K562 (cell line): ENCODE results near the gene FAM90A26. TPM values are rescaled to one million over a fixed set of nuclear protein-coding genes. Genes with fewer than 3 reads are reported as not detected.
"Not testable (repeated sequence)": the region's sequence is repeated elsewhere in the genome, so short reads cannot be mapped to it uniquely, and the experiment has no call there.

ENCODE experiments used
- ATAC-seq: fragments of 200-7000 bp; cut with Tn5 transposase; 3 replicates; pipeline ENCODE4 v1.9.1; 2020; ENCODE audit warnings: moderate library complexity
- BruUV-seq: library from RNA; stranded (reverse); fragments of 400-500 nt; replicated peaks from 2 replicates; lab custom pipeline; 2021; lab: Mats Ljungman, UMichigan
- CTCF ChIA-PET: fragments of 300-600 bp; formaldehyde crosslinking; extraction: SDS; loops from one replicate; lab custom pipeline; 2021; ENCODE audit warnings: low intra/inter-chr PET ratio; lab: Yijun Ruan, JAX
- POLR2A ChIA-PET: fragments of 300-600, 350-650 bp; sonication (Branson Sonifier 250); formaldehyde crosslinking; extraction: SDS; loops from one replicate; lab custom pipeline; 2021; ENCODE audit warnings: antibody characterized with exemption, inconsistent platforms; lab: Yijun Ruan, JAX
- DNase-seq, 4 experiments: peaks; one replicate each; pipeline versions ENCODE4 v3.0.0 to v3.0.0-alpha.2; 2011 to 2018; ENCODE audit warnings: low spot score in 3 of 4, mixed read lengths in 3 of 4; ENCODE audit errors: extremely low read depth in 1 of 4
- FAIRE-seq: peaks from 2 replicates; lab custom pipeline; 2011; peaks lifted over from hg19 to GRCh38; lab: Jason Lieb, UNC
- H2AFZ ChIP-seq: 2 replicates; pipeline ENCODE4 v1.6.0; 2011; ENCODE audit warnings: low read depth, low read length, control low read depth, inconsistent platforms
- H3K27ac ChIP-seq: fragments of 200-600 bp; 3 replicates; pipeline ENCODE4 v1.8.0; 2011; ENCODE audit warnings: low read depth, mild to moderate bottlenecking, control low read depth, inconsistent platforms, low read length, moderate library complexity, mixed read lengths; ENCODE audit errors: extremely low read depth
- H3K27me3 ChIP-seq, 2 experiments: fragments of 300-600 bp in 1 of 2; 2 replicates in 1 of 2; 3 replicates in 1 of 2; pipeline versions ENCODE4 v1.6.0 to v1.8.0; 2011; ENCODE audit warnings: inconsistent platforms in 2 of 2, low read length in 2 of 2, mild to moderate bottlenecking in 1 of 2, mixed read lengths in 1 of 2, moderate library complexity in 1 of 2; ENCODE audit not compliant: control insufficient read depth in 2 of 2, insufficient read depth in 2 of 2
- H3K36me3 ChIP-seq: fragments of 300-600 bp; 3 replicates; pipeline ENCODE4 v1.8.0; 2011; ENCODE audit warnings: mild to moderate bottlenecking, low read length, inconsistent platforms; ENCODE audit not compliant: control insufficient read depth, insufficient read depth
- H3K4me1 ChIP-seq, 2 experiments: fragments of 200-600 bp in 1 of 2; replicated peaks in 1 of 2; 2 replicates in 1 of 2; 3 replicates in 1 of 2; pipeline versions ENCODE4 v1.5.1 to v1.8.0; 2011; ENCODE audit warnings: inconsistent platforms in 2 of 2, low read length in 2 of 2, mild to moderate bottlenecking in 1 of 2, mixed read lengths in 1 of 2, moderate library complexity in 1 of 2; ENCODE audit not compliant: control insufficient read depth in 2 of 2, insufficient read depth in 2 of 2
- H3K4me2 ChIP-seq: 2 replicates; pipeline ENCODE4 v1.6.1; 2011; ENCODE audit warnings: low read length, control low read depth, inconsistent platforms, mixed read lengths; ENCODE audit not compliant: insufficient read depth
- H3K4me3 ChIP-seq: fragments of 200-600 bp; sonication (generic), shearing (Covaris generic); 2 replicates; pipeline ENCODE4 v1.5.1; 2016; ENCODE audit warnings: control low read depth, inconsistent platforms
- H3K79me2 ChIP-seq: fragments of 200-600 bp; 3 replicates; pipeline ENCODE4 v1.8.0; 2011; ENCODE audit warnings: low read length, inconsistent platforms; ENCODE audit not compliant: control insufficient read depth, insufficient read depth
- H3K9ac ChIP-seq, 2 experiments: 2 replicates each; pipeline versions ENCODE4 v1.6.0 to v1.6.1; 2011; ENCODE audit warnings: low read depth in 2 of 2, low read length in 2 of 2, control low read depth in 1 of 2, inconsistent platforms in 1 of 2, mild to moderate bottlenecking in 1 of 2, mixed read lengths in 1 of 2; ENCODE audit not compliant: insufficient read depth in 1 of 2
- H3K9me1 ChIP-seq: one replicate; pipeline ENCODE4 v1.6.0; 2011; ENCODE audit warnings: inconsistent platforms, mild to moderate bottlenecking, low read length, moderate library complexity; ENCODE audit not compliant: control insufficient read depth, insufficient read depth
- H3K9me3 ChIP-seq: replicated peaks from 2 replicates; pipeline ENCODE4 v1.5.1; 2011; ENCODE audit warnings: low read depth, low read length, inconsistent platforms; ENCODE audit not compliant: control insufficient read depth, insufficient read depth
- H4K20me1 ChIP-seq: replicated peaks from 2 replicates; pipeline ENCODE4 v1.6.1; 2011; ENCODE audit warnings: low read length, inconsistent platforms, mixed read lengths; ENCODE audit not compliant: control insufficient read depth, insufficient read depth
- CEBPG ChIP-seq, 3 experiments: fragments of 200-800 bp in 1 of 3; sonication (Bioruptor generic) in 1 of 3; sonication (generic) in 1 of 3; formaldehyde crosslinking in 1 of 3; IDR thresholded peaks in 2 of 3; conservative IDR thresholded peaks in 1 of 3; 2 replicates each; pipeline versions ENCODE4 v1.6.1 to v1.8.0; 2016 to 2022; ENCODE audit warnings: missing compliant biosample characterization in 2 of 3, missing genetic modification characterization in 2 of 3, mild to moderate bottlenecking in 1 of 3, missing genetic modification reagents in 1 of 3
- MAX ChIP-seq: sonication (generic); formaldehyde crosslinking; IDR thresholded peaks from 2 replicates; pipeline ENCODE4 v1.9.0; 2022; ENCODE audit warnings: mild to moderate bottlenecking, missing genetic modification reagents
- MAZ ChIP-seq, 2 experiments: fragments of 450-650 bp in 1 of 2; sonication (generic) in 1 of 2; formaldehyde crosslinking; IDR thresholded peaks in 1 of 2; conservative IDR thresholded peaks in 1 of 2; 2 replicates each; pipeline versions ENCODE4 v1.4.0 to v1.5.0; 2020; ENCODE audit warnings: mild to moderate bottlenecking in 1 of 2, missing genetic modification reagents in 1 of 2
- MGA ChIP-seq: fragments of 450-650 bp; IDR thresholded peaks from 2 replicates; pipeline ENCODE4 v1.6.1; 2016; ENCODE audit warnings: mild to moderate bottlenecking, moderate library complexity
- RBFOX2 ChIP-seq: fragments of 200-400 bp; formaldehyde crosslinking; IDR thresholded peaks from 2 replicates; pipeline ENCODE4 v1.6.1; 2017; ENCODE audit warnings: low read depth, mild to moderate bottlenecking, low read length, moderate library complexity
- ZFX ChIP-seq: sonication (generic); formaldehyde crosslinking; IDR thresholded peaks from 2 replicates; pipeline ENCODE4 v1.8.0; 2022; ENCODE audit warnings: mild to moderate bottlenecking, missing genetic modification reagents, moderate library complexity
- WGBS: fragments of 100-300 bp; shearing (Covaris generic); methylation state at CpG from one replicate; pipeline ENCODE4 v1.1.6; 2016; ENCODE audit warnings: low coverage, mixed read lengths; ENCODE audit not compliant: insufficient coverage; ENCODE audit errors: missing lambda C conversion rate; 5-methylcytosine and 5-hydroxymethylcytosine counted together
- in situ Hi-C: fragments of 300-500 bp; cut with MboI; formaldehyde crosslinking; loops from 4 replicates; pipeline ENCODE4 v1.15.0; 2018; ENCODE audit warnings: inconsistent platforms, mixed read lengths
- intact Hi-C: fragments of 100-400 bp; cut with micrococcal nuclease; formaldehyde crosslinking; loops from 2 replicates; pipeline ENCODE4 v1.14.2; 2022
- polyA plus RNA-seq, 8 experiments: library from polyadenylated mRNA; depleted of rRNA in 4 of 8; stranded (reverse) in 5 of 8; unstranded in 3 of 8; fragments of >200 nt; fragmentation: Nextera tagmentation in 2 of 8; fragmentation: Illumina TruSeq in 1 of 8; extraction: Ambion mirVana in 2 of 8; extraction: Trizol in 1 of 8; gene quantifications; 2 replicates each; pipeline versions ENCODE4 v1.2.1 to v1.2.3, GENCODE V29; 2011 to 2014; ENCODE audit warnings: inconsistent platforms in 1 of 8, missing spikeins in 1 of 8
- total RNA-seq, 7 experiments: library from RNA; depleted of rRNA in 6 of 7; stranded (reverse); fragments of >200 nt in 6 of 7; fragmentation: Illumina TruSeq in 2 of 7; extraction: Trizol in 2 of 7; gene quantifications; 2 replicates each; pipeline versions ENCODE4 v1.2.1 to v1.2.3, GENCODE V29; 2011 to 2021; ENCODE audit warnings: low replicate concordance in 1 of 7

Gene FAM90A26
- total and polyA plus RNA-seq, 9 of the 15 experiments (the other 6 are each of a cell fraction or from before 2014, with no cell fraction given) = not detected

DNA sequence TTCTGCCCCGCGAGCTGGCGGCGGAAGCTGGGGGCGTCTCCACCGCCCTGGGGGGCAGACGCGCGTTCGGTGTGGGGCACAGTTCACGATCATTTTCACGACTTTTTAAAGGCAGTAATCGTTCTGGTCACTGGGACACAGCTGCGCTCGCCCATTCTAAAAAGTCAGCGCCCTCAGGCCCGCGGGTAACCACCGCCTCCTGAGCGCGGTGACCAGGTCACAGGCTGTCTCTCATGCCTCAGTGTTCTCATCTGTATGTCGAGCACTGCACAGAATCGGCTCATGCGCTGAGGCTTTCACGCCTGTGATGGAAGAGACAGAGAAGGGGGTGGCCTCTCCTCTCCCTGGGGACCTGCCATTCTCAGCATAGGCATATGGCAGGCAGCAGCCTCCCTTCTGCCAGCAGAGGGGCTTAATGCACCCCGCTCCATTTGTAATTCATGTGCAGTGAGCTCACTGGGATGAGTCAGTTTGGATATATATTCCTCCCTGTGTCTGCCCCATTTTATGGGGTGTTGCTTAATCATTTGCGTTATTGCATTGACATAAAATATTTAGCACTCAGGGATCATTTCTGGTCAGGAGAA is 16.5 kb upstream of the FAM90A26 start:
- H3K79me2 ChIP-seq, CTCF ChIA-PET, H3K9me1 ChIP-seq, H4K20me1 ChIP-seq, ATAC-seq, POLR2A ChIA-PET, H3K9me3 ChIP-seq, H3K36me3 ChIP-seq, H3K27me3 ChIP-seq, FAIRE-seq, intact Hi-C loops: not testable (repeated sequence)
- 10% methylated on average over 17 of the region's 27 CpGs for WGBS
- peak overlapping the region; percentile 74 for H2AFZ ChIP-seq
- BruUV-seq = TSS peak; percentile 94
- H3K4me2 ChIP-seq = peak overlapping the region; percentile 68
- in situ Hi-C loops = loop anchor here (10.0 kb wide), 1 partner anchor 71 kb away; the partner anchor contains the start of genes USP17L12 and USP17L13
- peak in 3 of 4 experiments; percentile 16 to 22 (median 18) for DNase-seq
- peaks cover 0 to 10% of the 10 kb centered on the region in 2 experiments; a peak in 2 of 5 replicates for H3K4me1 ChIP-seq
- peak overlapping the region; percentile 71 to 90 for H3K9ac ChIP-seq
- H3K27ac ChIP-seq = peak overlapping the region; percentile 75
- peak overlapping the region; percentile 62 for H3K4me3 ChIP-seq
- TF ChIP-seq RBFOX2 (peak; percentile 66), MAX (0 out of 2 replicates have a peak, but pooled peaks have one; percentile 2), CEBPG (CRISPR knock-in tag; IDR thresholded peaks at IDR 0.05) (peak; percentile 48; the same call in 1 of the 2 replicates), CEBPG (tag; conservative IDR thresholded peaks at IDR 0.05 in 1 of 2, IDR thresholded peaks at IDR 0.05 in 1 of 2) (peak; percentile 24 to 49; a peak in 3 of 4 replicates), ZFX (0 out of 2 replicates have a peak, but pooled peaks have one; percentile 20), MAZ (CRISPR knock-in tag; conservative IDR thresholded peaks at IDR 0.05 in 1 of 2, IDR thresholded peaks at IDR 0.05 in 1 of 2) (0 out of 4 replicates have a peak, but pooled peaks of 1 of the 2 experiments have one; percentile 0), MGA (peak; percentile 18; the same call in 1 of the 2 replicates)
